Lung (tissue), 12 donors: ENCODE results near the gene ACLY. TPM values are rescaled to one million over a fixed set of nuclear protein-coding genes. Genes with fewer than 3 reads are reported as not detected.
"Not testable (repeated sequence)": the region's sequence is repeated elsewhere in the genome, so short reads cannot be mapped to it uniquely, and the experiment has no call there.

ENCODE experiments used
- ATAC-seq: fragments of 200-7000 bp; cut with Tn5 transposase; one replicate; pipeline ENCODE4 v1.9.1; 2020; ENCODE audit warnings: moderate number of reproducible peaks; ENCODE audit not compliant: insufficient read depth, low FRiP score
- DNase-seq, 3 donors: peaks; one replicate each; pipeline ENCODE4 v3.0.0-alpha.2; 2013 to 2017
- H3K27ac ChIP-seq, 2 donors: one replicate each; pipeline ENCODE4 v1.5.1; 2013; ENCODE audit warnings: mild to moderate bottlenecking in 2 of 2, moderate library complexity in 2 of 2, control low read depth in 1 of 2, inconsistent platforms in 1 of 2, low read depth in 1 of 2, low read length in 1 of 2
- H3K27me3 ChIP-seq, 3 donors: one replicate each; pipeline ENCODE4 v1.5.1; 2013; ENCODE audit warnings: low read length in 2 of 3; ENCODE audit not compliant: control insufficient read depth in 3 of 3, insufficient read depth in 3 of 3
- H3K36me3 ChIP-seq, 4 donors: one replicate each; pipeline ENCODE4 v1.5.1; 2013; ENCODE audit warnings: low read length in 4 of 4, mild to moderate bottlenecking in 1 of 4, moderate library complexity in 1 of 4; ENCODE audit not compliant: control insufficient read depth in 4 of 4, insufficient read depth in 4 of 4
- H3K4me1 ChIP-seq, 5 donors: one replicate each; pipeline ENCODE4 v1.5.1; 2013; ENCODE audit warnings: low read length in 5 of 5, mild to moderate bottlenecking in 2 of 5, moderate library complexity in 1 of 5; ENCODE audit not compliant: control insufficient read depth in 5 of 5, insufficient read depth in 5 of 5
- H3K4me3 ChIP-seq: one replicate; pipeline ENCODE4 v1.5.1; 2013; ENCODE audit warnings: mild to moderate bottlenecking, control low read depth, moderate library complexity
- H3K9ac ChIP-seq, 2 donors: one replicate each; pipeline ENCODE4 v1.5.1; 2013; ENCODE audit warnings: low read length in 2 of 2, control low read depth in 1 of 2; ENCODE audit not compliant: insufficient read depth in 1 of 2
- H3K9me3 ChIP-seq, 4 donors: one replicate each; pipeline ENCODE4 v1.5.1; 2013; ENCODE audit warnings: low read length in 3 of 4, mild to moderate bottlenecking in 1 of 4, moderate library complexity in 1 of 4; ENCODE audit not compliant: control insufficient read depth in 4 of 4, insufficient read depth in 3 of 4
- CTCF ChIP-seq: IDR thresholded peaks from 2 replicates; pipeline ENCODE4 v1.5.1; 2012; ENCODE audit warnings: mild to moderate bottlenecking; ENCODE audit errors: control extremely low read depth, extremely low read depth
- WGBS, 2 donors: extraction: QIAGEN DNeasy Blood & Tissue Kit; methylation state at CpG; one replicate each; pipeline ENCODE4 v1.1.7; 2013; 5-methylcytosine and 5-hydroxymethylcytosine counted together
- polyA plus RNA-seq, 2 donors: library from polyadenylated mRNA; stranded (reverse); fragments of 200-250 nt; gene quantifications; one replicate each; pipeline ENCODE4 v1.2.1, GENCODE V29; 2013
- total RNA-seq, 2 donors: library from RNA; depleted of rRNA in 1 of 2; stranded (reverse); fragments of >200 nt in 1 of 2; gene quantifications; one replicate each; pipeline ENCODE4 v1.2.1, GENCODE V29; 2014 to 2021
- donor health status: control.
- donor health status: control.
- donor health status: Bipolar disorder and iron deficiency.
- donor health status: healthy.
- donor health status: DM: yes; HTN: yes; CAD: no.

The ACLY gene
- total and polyA plus RNA-seq, 4 donors, result 27.5 to 158 (median 79.0) TPM

GRCh38 chr17:41844971-41845370, 73.8 kb downstream of the ACLY start:
- TF ChIP-seq CTCF, result no peak
- no peak overlapping the region for H3K27ac ChIP-seq

GRCh38 chr17:41840781-41841180, 78.0 kb downstream of the ACLY start:
- ATAC-seq, H3K36me3 ChIP-seq, H3K27me3 ChIP-seq, H3K9me3 ChIP-seq, H3K27ac ChIP-seq, H3K4me3 ChIP-seq, H3K9ac ChIP-seq, H3K4me1 ChIP-seq, DNase-seq: not testable (repeated sequence)
- WGBS, 2 donors, result 58 to 87% methylated on average over 6 of the region's 6 CpGs

More at GRCh38 chr17:41844971-41845370, 73.8 kb downstream of the ACLY start:
- H3K27me3 ChIP-seq, result no peaks in the 10 kb centered on the region
- H3K9ac ChIP-seq, result no peak overlapping the region
- no peaks in the 10 kb centered on the region for H3K9me3 ChIP-seq
- ATAC-seq, result no peak
- peaks cover 0 to 2% (median 0%) of the 10 kb centered on the region in 4 donors for H3K36me3 ChIP-seq
- H3K4me1 ChIP-seq, result peaks cover 0 to 6% (median 0%) of the 10 kb centered on the region in 5 donors
- WGBS, 2 donors, result 93 to 94% methylated on average over 6 of the region's 6 CpGs
- no peak overlapping the region for H3K4me3 ChIP-seq
- no peak for DNase-seq

- not testable (repeated sequence) for ATAC-seq, H3K4me1 ChIP-seq
Observed at GRCh38 chr17:41839448-41839847, 79.3 kb downstream of the ACLY start.

GRCh38 chr17:41837761-41838538, 80.8 kb downstream of the ACLY start, which contains the start of gene KLHL10:
TSS of gene KLHL10 (plus strand) at chr17:41837825. CDS start at chr17:41837933, 108 bp downstream.
- Histone ChIP-seq H3K27me3 (no peaks in the 10 kb centered on the region), H3K36me3 (no peaks in the 10 kb centered on the region), H3K9ac (no peak within 1 kb of the TSS), H3K9me3 (no peaks in the 10 kb centered on the region), H3K4me3 (no peak within 1 kb of the TSS), H3K27ac (no peak within 1 kb of the TSS), H3K4me1 (peaks cover 1 to 8% (median 5%) of the 10 kb centered on the region in 5 donors)
- no peak for TF ChIP-seq CTCF
- ATAC-seq (no peak), DNase-seq (no peak)
- 95% methylated on average over 15 of the region's 15 CpGs for WGBS, 2 donors

More at GRCh38 chr17:41839448-41839847, 79.3 kb downstream of the ACLY start:
- H3K9ac ChIP-seq, H3K36me3 ChIP-seq, DNase-seq, H3K27ac ChIP-seq, H3K9me3 ChIP-seq, H3K27me3 ChIP-seq, H3K4me3 ChIP-seq: not testable (repeated sequence)
- 95 to 100% methylated on average over 2 of the region's 2 CpGs for WGBS, 2 donors
